GM20000 (cell line): Measurements from ENCODE around the gene RPL6.
A peak's percentile ranks its signal among the peaks of the same experiment; 100 is the strongest.
"Not testable (repeated sequence)": the region's sequence is repeated elsewhere in the genome, so short reads cannot be mapped to it uniquely, and the experiment has no call there.

Source experiments
- DNase-seq: peaks from one replicate; pipeline ENCODE4 v3.0.0; 2012; ENCODE audit warnings: low spot score
- TF ChIP-seq, protein P1 (sequence below): IDR thresholded peaks from 2 replicates; pipeline ENCODE4 v1.5.1; 2012; ENCODE audit warnings: mild to moderate bottlenecking, control low read depth; ENCODE audit errors: extremely low read depth, missing control alignments

RPL6 gene

GRCh38 chr12:112409064-112409905 lies at the start of gene RPL6:
TSS of gene RPL6 (minus strand) at chr12:112409605. CDS start at chr12:112408656, 949 bp downstream.
- TF ChIP-seq, protein P1, sequence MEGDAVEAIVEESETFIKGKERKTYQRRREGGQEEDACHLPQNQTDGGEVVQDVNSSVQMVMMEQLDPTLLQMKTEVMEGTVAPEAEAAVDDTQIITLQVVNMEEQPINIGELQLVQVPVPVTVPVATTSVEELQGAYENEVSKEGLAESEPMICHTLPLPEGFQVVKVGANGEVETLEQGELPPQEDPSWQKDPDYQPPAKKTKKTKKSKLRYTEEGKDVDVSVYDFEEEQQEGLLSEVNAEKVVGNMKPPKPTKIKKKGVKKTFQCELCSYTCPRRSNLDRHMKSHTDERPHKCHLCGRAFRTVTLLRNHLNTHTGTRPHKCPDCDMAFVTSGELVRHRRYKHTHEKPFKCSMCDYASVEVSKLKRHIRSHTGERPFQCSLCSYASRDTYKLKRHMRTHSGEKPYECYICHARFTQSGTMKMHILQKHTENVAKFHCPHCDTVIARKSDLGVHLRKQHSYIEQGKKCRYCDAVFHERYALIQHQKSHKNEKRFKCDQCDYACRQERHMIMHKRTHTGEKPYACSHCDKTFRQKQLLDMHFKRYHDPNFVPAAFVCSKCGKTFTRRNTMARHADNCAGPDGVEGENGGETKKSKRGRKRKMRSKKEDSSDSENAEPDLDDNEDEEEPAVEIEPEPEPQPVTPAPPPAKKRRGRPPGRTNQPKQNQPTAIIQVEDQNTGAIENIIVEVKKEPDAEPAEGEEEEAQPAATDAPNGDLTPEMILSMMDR, result no peak
- DNase-seq, result peak; percentile 85

DNA sequence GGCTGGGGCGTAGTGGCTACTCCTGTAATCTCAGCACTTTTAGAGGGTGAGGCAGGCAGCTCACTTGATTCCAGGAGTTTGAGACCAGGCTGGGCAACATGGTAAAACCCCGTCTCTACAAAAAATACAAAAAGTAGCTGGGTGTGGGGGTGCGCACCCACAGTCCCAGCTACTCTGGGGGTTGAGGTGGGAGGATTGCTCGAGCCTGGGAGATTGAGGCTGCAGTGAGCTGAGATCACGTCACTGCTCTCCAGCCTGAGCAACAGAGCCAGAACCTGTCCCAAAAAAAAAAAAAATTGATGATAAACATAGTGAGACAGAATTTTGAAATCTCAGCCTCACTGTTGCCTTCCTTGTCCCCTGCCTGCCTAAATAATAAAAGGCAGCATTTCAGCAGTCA lies 49.3 kb upstream of the RPL6 start:
- TF ChIP-seq, protein P1, result no peak
- no peak for DNase-seq

- no peak for DNase-seq
- TF ChIP-seq, protein P1, result no peak
Measured at GRCh38 chr12:112458330-112458729, 48.9 kb upstream of the RPL6 start.

GRCh38 chr12:112457142-112457541 lies 47.7 kb upstream of the RPL6 start:
- not testable (repeated sequence) for DNase-seq

DNA sequence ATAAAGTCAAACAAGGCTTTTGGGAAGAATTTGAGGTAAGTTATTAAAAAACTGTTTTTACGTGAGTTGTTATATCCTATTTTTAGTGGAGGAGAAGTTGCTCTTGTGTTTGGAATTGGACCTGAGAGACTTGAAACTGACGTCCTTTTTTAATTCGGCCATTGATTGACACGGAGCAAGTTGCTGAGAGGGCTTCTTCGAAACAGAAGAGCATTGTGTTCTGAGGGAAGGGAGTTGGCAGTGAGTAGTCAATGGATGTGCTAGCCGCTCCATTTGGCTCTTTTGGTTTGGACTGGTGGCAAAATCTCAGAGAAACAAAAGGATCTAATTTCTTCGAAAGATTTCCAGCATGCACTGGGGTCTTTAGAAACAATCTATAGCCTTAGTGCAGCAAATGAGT lies 46.6 kb upstream of the RPL6 start:
- no peak for DNase-seq
- TF ChIP-seq, protein P1, result no peak

DNA sequence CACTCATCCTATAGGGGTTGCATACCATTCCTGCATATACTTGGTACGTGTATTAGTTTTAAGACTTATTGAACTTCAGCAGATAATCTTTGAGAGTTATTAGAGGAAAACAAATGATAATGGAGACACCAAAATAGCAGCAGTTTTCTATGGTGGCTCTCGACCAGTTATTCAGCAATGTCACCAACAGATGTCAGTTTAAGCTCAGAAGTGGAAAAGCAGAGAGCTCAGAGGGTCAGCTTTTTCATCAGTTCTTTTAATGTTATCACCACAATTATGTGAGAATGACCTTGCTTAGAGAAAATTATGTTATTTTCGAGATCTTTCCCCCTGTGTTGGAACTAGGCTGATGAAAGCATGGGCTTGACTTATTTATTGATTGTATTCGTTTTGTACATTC lies 41.3 kb upstream of the RPL6 start:
- DNase-seq, result no peak
- TF ChIP-seq, protein P1, result no peak

DNA sequence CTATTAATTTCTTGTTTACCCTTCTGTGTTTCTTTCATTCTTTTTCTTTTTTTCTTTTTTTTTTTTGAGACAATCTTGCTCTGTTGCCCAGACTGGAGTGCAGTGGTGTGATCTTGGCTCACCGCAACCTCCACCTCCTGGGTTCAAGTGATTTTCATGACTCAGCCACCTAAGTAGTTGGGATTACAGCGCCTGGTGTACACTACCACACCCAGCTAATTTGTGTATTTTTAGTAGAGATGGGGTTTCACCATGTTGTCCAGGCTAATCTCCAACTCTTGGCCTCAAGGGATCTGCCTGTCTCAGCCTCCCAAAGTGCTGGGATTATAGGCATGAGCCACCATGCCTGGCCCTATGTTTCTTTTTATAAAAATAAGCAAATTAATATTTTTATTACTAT lies 38.8 kb upstream of the RPL6 start:
- DNase-seq, result not testable (repeated sequence)

DNA sequence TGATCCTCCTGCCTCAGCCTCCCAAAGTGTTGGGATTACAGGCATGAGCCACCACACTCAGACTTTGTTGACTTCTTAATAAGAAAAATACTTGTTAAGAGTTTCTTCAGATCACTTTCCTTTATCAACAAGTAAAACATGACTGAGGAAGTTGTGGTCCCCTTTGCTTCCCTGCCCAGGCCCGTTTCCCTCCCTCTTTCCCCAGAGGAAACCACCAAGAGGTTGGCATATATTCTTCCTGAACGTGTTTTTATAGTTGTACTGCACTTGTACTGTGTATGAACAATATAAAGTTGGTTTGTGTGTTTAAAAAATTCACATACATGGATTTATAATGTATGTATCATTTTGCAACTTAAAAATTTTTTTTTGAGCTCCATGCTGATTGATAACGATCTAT lies 37.7 kb upstream of the RPL6 start:
- no peak for DNase-seq
- TF ChIP-seq, protein P1, result no peak
